ENCODE data around the gene MYH10. TPM values are rescaled to one million over a fixed set of nuclear protein-coding genes. Genes with fewer than 3 reads are reported as not detected.

Gene MYH10
- total and polyA plus RNA-seq, 9 of the 15 experiments (the other 6 are each of a cell fraction or from before 2014, with no cell fraction given), result 16.3 to 95.3 (median 39.7) TPM

- ChIA-PET POLR2A (no interaction called here), CTCF (ENCODE audit: low intra/inter-chr PET ratio) (no interaction called here)
- no peaks in the 10 kb centered on the region for H3K79me2 ChIP-seq (ENCODE audit: control insufficient read depth, insufficient read depth, low read length)
- no peak overlapping the region for H3K4me3 ChIP-seq
- H2AFZ ChIP-seq (ENCODE audit: low read depth, low read length), result no peak overlapping the region
- no peaks in the 10 kb centered on the region for H3K9me3 ChIP-seq (replicated peaks; ENCODE audit: control insufficient read depth, insufficient read depth, low read depth, low read length)
- in situ Hi-C loops (cut with MboI) (no loop called here), intact Hi-C loops (cut with micrococcal nuclease) (loop anchor here (5.0 kb wide), 1 partner anchor 67 kb away; no protein-coding TSS in a partner anchor)
- peaks cover 7% of the 10 kb centered on the region in 2 experiments; a peak in 3 of 5 replicates for H3K27me3 ChIP-seq (ENCODE audit: control insufficient read depth in 2 of 2, insufficient read depth in 2 of 2, low read length in 2 of 2)
- no peaks in the 10 kb centered on the region for H4K20me1 ChIP-seq (replicated peaks; ENCODE audit: control insufficient read depth, insufficient read depth, low read length)
- H3K27ac ChIP-seq (ENCODE audit: extremely low read depth, low read depth, low read length), result no peak overlapping the region
- BruUV-seq (replicated peaks), result no TSS peak
- H3K9ac ChIP-seq (ENCODE audit: insufficient read depth in 1 of 2, low read depth in 2 of 2, low read length in 2 of 2), result no peak overlapping the region
- 5% methylated on average over 2 of the region's 2 CpGs for WGBS (ENCODE audit: insufficient coverage, low coverage, missing lambda C conversion rate)
- ATAC-seq (no peak), FAIRE-seq (no peak), DNase-seq (ENCODE audit: extremely low read depth in 1 of 4, low spot score in 3 of 4) (no peak)
- no peaks in the 10 kb centered on the region for H3K4me1 ChIP-seq (replicated peaks in 1 of 2; ENCODE audit: control insufficient read depth in 2 of 2, insufficient read depth in 2 of 2, low read length in 2 of 2)
- no peak overlapping the region for H3K4me2 ChIP-seq (ENCODE audit: insufficient read depth, low read length)
- no peaks in the 10 kb centered on the region for H3K36me3 ChIP-seq (ENCODE audit: control insufficient read depth, insufficient read depth, low read length)
- no peak for TF ChIP-seq ZZZ3 (IDR thresholded peaks at IDR 0.05)
- no peak for TF ChIP-seq SPI1 (IDR thresholded peaks at IDR 0.05; ENCODE audit: borderline replicate concordance, low read depth, low read length)
- TF ChIP-seq HINFP (tag; conservative IDR thresholded peaks at IDR 0.05; ENCODE audit: low read depth), result no peak
- no peak for TF ChIP-seq CBFA2T2 (conservative IDR thresholded peaks at IDR 0.05)
- TF ChIP-seq ZNF609 (CRISPR knock-in tag; IDR thresholded peaks at IDR 0.05; ENCODE audit: borderline replicate concordance), result no peak
- TF ChIP-seq HOXB6 (CRISPR knock-in tag; IDR thresholded peaks at IDR 0.05; ENCODE audit: borderline replicate concordance), result no peak
- no peak for TF ChIP-seq ZNF408 (CRISPR knock-in tag; IDR thresholded peaks at IDR 0.05; ENCODE audit: low read depth)
- TF ChIP-seq HDAC2 (IDR thresholded peaks at IDR 0.05), result no peak
- TF ChIP-seq EP400 (IDR thresholded peaks at IDR 0.05), result no peak
- no peak for TF ChIP-seq ESRRB (CRISPR knock-in tag; IDR thresholded peaks at IDR 0.05; ENCODE audit: borderline replicate concordance)
- no peak for TF ChIP-seq KLF1 (tag; IDR thresholded peaks at IDR 0.05)
- no peaks in the 10 kb centered on the region for H3K9me1 ChIP-seq (ENCODE audit: control insufficient read depth, insufficient read depth, low read length)
Observed at GRCh38 chr17:8665684-8666083, 35.2 kb upstream of the MYH10 start.

Data from K562 (cell line).